Epithelial cell of esophagus (primary cell): ENCODE results near the gene GUK1.

Source experiments
- DNase-seq: peaks from one replicate; pipeline ENCODE4 v3.0.0; 2010; ENCODE audit warnings: low read depth
- H3K4me3 ChIP-seq: 2 replicates; pipeline ENCODE4 v1.5.1; 2011; ENCODE audit warnings: mild to moderate bottlenecking, low read length, control low read depth
- CTCF ChIP-seq: IDR thresholded peaks from 2 replicates; pipeline ENCODE4 v1.5.1; 2011; ENCODE audit warnings: low read depth, mild to moderate bottlenecking, low read length, control low read depth, inconsistent platforms; ENCODE audit not compliant: insufficient read depth; ENCODE audit errors: missing control alignments

The GUK1 gene

GRCh38 chr1:228190182-228190581 is 50.1 kb downstream of the GUK1 start:
- no peak overlapping the region for H3K4me3 ChIP-seq
- no peak for DNase-seq
- no peak for TF ChIP-seq CTCF

GRCh38 chr1:228190778-228191177 is 50.7 kb downstream of the GUK1 start:
- DNase-seq, result no peak
- TF ChIP-seq CTCF, result no peak
- H3K4me3 ChIP-seq, result no peak overlapping the region

GRCh38 chr1:228194436-228194835 is 54.4 kb downstream of the GUK1 start:
- H3K4me3 ChIP-seq, result no peak overlapping the region
- no peak for DNase-seq
- no peak for TF ChIP-seq CTCF

GRCh38 chr1:228194921-228195812 is 55.1 kb downstream of the GUK1 start:
- H3K4me3 ChIP-seq, result no peak overlapping the region
- DNase-seq, result no peak
- TF ChIP-seq CTCF, result no peak

- no peak for DNase-seq
- TF ChIP-seq CTCF, result no peak
- no peak overlapping the region for H3K4me3 ChIP-seq
These were observed 57.6 kb downstream of the GUK1 start for GRCh38 chr1:228197555-228198147.
